Mesenchymal stem cell (in vitro differentiated cells and primary cell): Measurements from ENCODE around the gene LGALS1.

Experiments
- DNase-seq: peaks from one replicate; pipeline ENCODE4 v3.0.0-alpha.2; 2013
- H2AFZ ChIP-seq: one replicate; pipeline ENCODE4 v1.6.1; 2013; ENCODE audit warnings: low read depth, mild to moderate bottlenecking, control low read depth, inconsistent platforms, low read length, moderate library complexity
- H2AK5ac ChIP-seq: 2 replicates; pipeline ENCODE4 v1.6.1; 2013; ENCODE audit warnings: low read length, moderate library complexity, mild to moderate bottlenecking, inconsistent platforms; ENCODE audit not compliant: severe bottlenecking
- H2BK120ac ChIP-seq: one replicate; pipeline ENCODE4 v1.6.1; 2013; ENCODE audit warnings: low read depth, mild to moderate bottlenecking, inconsistent platforms, low read length, moderate library complexity
- H2BK12ac ChIP-seq, 2 experiments: one replicate each; pipeline ENCODE4 v1.6.1; 2013; ENCODE audit warnings: inconsistent platforms in 2 of 2, low read length in 2 of 2, mild to moderate bottlenecking in 2 of 2, moderate library complexity in 2 of 2, control low read depth in 1 of 2
- H2BK15ac ChIP-seq: one replicate; pipeline ENCODE4 v1.6.1; 2013; ENCODE audit warnings: mild to moderate bottlenecking, low read depth, inconsistent platforms; ENCODE audit not compliant: poor library complexity, severe bottlenecking
- H2BK5ac ChIP-seq: 2 replicates; pipeline ENCODE4 v1.6.1; 2013; ENCODE audit warnings: low read depth, mild to moderate bottlenecking, low read length, control low read depth, inconsistent platforms; ENCODE audit not compliant: poor library complexity, severe bottlenecking
- H3K14ac ChIP-seq, 2 experiments: one replicate each; pipeline ENCODE4 v1.6.1; 2013; ENCODE audit warnings: inconsistent platforms in 2 of 2, low read length in 2 of 2, control low read depth in 1 of 2, mild to moderate bottlenecking in 1 of 2, moderate library complexity in 1 of 2
- H3K18ac ChIP-seq, 2 experiments: one replicate each; pipeline ENCODE4 v1.6.1; 2013; ENCODE audit warnings: inconsistent platforms in 2 of 2, low read length in 2 of 2, control low read depth in 1 of 2, low read depth in 1 of 2, mild to moderate bottlenecking in 1 of 2
- H3K23ac ChIP-seq, 2 experiments: one replicate each; pipeline ENCODE4 v1.6.1; 2013; ENCODE audit warnings: inconsistent platforms in 2 of 2, low read length in 2 of 2, mild to moderate bottlenecking in 2 of 2, moderate library complexity in 2 of 2, control low read depth in 1 of 2
- H3K27ac ChIP-seq: 2 replicates; pipeline ENCODE4 v1.5.1; 2013; ENCODE audit warnings: mild to moderate bottlenecking, moderate library complexity, low read length, control low read depth, inconsistent platforms; ENCODE audit not compliant: poor library complexity, severe bottlenecking
- H3K27me3 ChIP-seq, 2 experiments: 2 replicates each; pipeline versions ENCODE4 v1.6.1 to v1.7.0; 2013; ENCODE audit warnings: low read length in 2 of 2, mild to moderate bottlenecking in 2 of 2, moderate library complexity in 2 of 2, control low read depth in 1 of 2, inconsistent platforms in 1 of 2; ENCODE audit not compliant: control insufficient read depth in 1 of 2, insufficient read depth in 1 of 2
- H3K36me3 ChIP-seq, 2 experiments: 2 replicates each; pipeline versions ENCODE4 v1.6.1 to v1.7.0; 2013; ENCODE audit warnings: low read length in 2 of 2, control low read depth in 1 of 2, inconsistent platforms in 1 of 2, low read depth in 1 of 2, mild to moderate bottlenecking in 1 of 2; ENCODE audit not compliant: insufficient read depth in 2 of 2, control insufficient read depth in 1 of 2
- H3K4ac ChIP-seq, 2 experiments: one replicate each; pipeline ENCODE4 v1.6.1; 2013; ENCODE audit warnings: inconsistent platforms in 2 of 2, low read length in 2 of 2, mild to moderate bottlenecking in 2 of 2, moderate library complexity in 2 of 2, control low read depth in 1 of 2, low read depth in 1 of 2
- H3K4me1 ChIP-seq: 2 replicates; pipeline ENCODE4 v1.6.1; 2013; ENCODE audit warnings: low read depth, low read length, control low read depth; ENCODE audit not compliant: control insufficient read depth, insufficient read depth
- H3K4me2 ChIP-seq: 2 replicates; pipeline ENCODE4 v1.6.1; 2013; ENCODE audit warnings: low read length, mild to moderate bottlenecking, inconsistent platforms; ENCODE audit not compliant: poor library complexity, severe bottlenecking
- H3K4me3 ChIP-seq, 2 experiments: 2 replicates each; pipeline versions ENCODE4 v1.5.1 to v1.7.0; 2013; ENCODE audit warnings: low read length in 2 of 2, mild to moderate bottlenecking in 2 of 2, control low read depth in 1 of 2, low read depth in 1 of 2; ENCODE audit not compliant: insufficient read depth in 1 of 2
- H3K79me1 ChIP-seq: replicated peaks from 2 replicates; pipeline ENCODE4 v1.6.1; 2013; ENCODE audit warnings: mild to moderate bottlenecking, control low read depth, low read length, inconsistent platforms; ENCODE audit not compliant: poor library complexity, severe bottlenecking
- H3K9ac ChIP-seq: 2 replicates; pipeline ENCODE4 v1.7.0; 2013; ENCODE audit warnings: mild to moderate bottlenecking, low read length, moderate library complexity
- H3K9me3 ChIP-seq: 2 replicates; pipeline ENCODE4 v1.7.0; 2013; ENCODE audit warnings: mild to moderate bottlenecking, low read length; ENCODE audit not compliant: control insufficient read depth
- H4K8ac ChIP-seq: one replicate; pipeline ENCODE4 v1.6.1; 2013; ENCODE audit warnings: inconsistent platforms, mild to moderate bottlenecking, low read length, moderate library complexity
- H4K91ac ChIP-seq: one replicate; pipeline ENCODE4 v1.6.1; 2013; ENCODE audit warnings: mild to moderate bottlenecking, low read length, inconsistent platforms
- WGBS: methylation state at CpG from one replicate; pipeline ENCODE4 v1.1.7; 2013; ENCODE audit warnings: mixed read lengths; 5-methylcytosine and 5-hydroxymethylcytosine counted together

LGALS1 gene

GRCh38 chr22:37676736-37677492 is 1.5 kb downstream of the LGALS1 start:
- Histone ChIP-seq H2AK5ac (peak overlapping the region; percentile 23), H2BK15ac (peak overlapping the region; percentile 94), H3K4me1 (peaks cover 36% of the 10 kb centered on the region), H3K14ac (peak overlapping the region; percentile 22 to 62), H3K9ac (peak overlapping the region; percentile 98), H3K18ac (peak overlapping the region; percentile 92 to 97), H2BK120ac (peak overlapping the region; percentile 93), H3K79me1 (peaks cover 5% of the 10 kb centered on the region), H3K23ac (peak overlapping the region in 1 of 2 experiments; percentile 10), H3K4me3 (peak overlapping the region; percentile 62 to 100), H3K9me3 (no peaks in the 10 kb centered on the region), H2AFZ (no peak overlapping the region), H4K91ac (peak overlapping the region; percentile 92), H3K27me3 (no peaks in the 10 kb centered on the region), H4K8ac (peak overlapping the region; percentile 19), H2BK5ac (peak overlapping the region; percentile 66), H3K27ac (peak overlapping the region; percentile 81), H3K4ac (peak overlapping the region; percentile 46 to 60), H3K36me3 (peaks cover 22 to 23% of the 10 kb centered on the region in 2 experiments), H3K4me2 (peak overlapping the region; percentile 56), H2BK12ac (peak overlapping the region in 1 of 2 experiments; percentile 31)
- peak; percentile 98 for DNase-seq
- WGBS: under 1% methylated on average over 22 of the region's 42 CpGs

GRCh38 chr22:37677493-37677974 is 2.1 kb downstream of the LGALS1 start:
- Histone ChIP-seq H3K27ac (peak overlapping the region; percentile 31), H3K23ac (no peak overlapping the region), H2BK5ac (no peak overlapping the region), H2AK5ac (no peak overlapping the region), H3K4me2 (peak overlapping the region; percentile 36), H3K18ac (no peak overlapping the region), H4K91ac (no peak overlapping the region), H3K79me1 (peaks cover 3% of the 10 kb centered on the region), H4K8ac (no peak overlapping the region), H2AFZ (no peak overlapping the region), H2BK15ac (no peak overlapping the region), H3K14ac (no peak overlapping the region), H3K9me3 (no peaks in the 10 kb centered on the region), H2BK12ac (no peak overlapping the region), H3K9ac (peak overlapping the region; percentile 89), H3K4me1 (peaks cover 36% of the 10 kb centered on the region), H3K36me3 (peaks cover 22 to 23% of the 10 kb centered on the region in 2 experiments), H3K27me3 (no peaks in the 10 kb centered on the region), H3K4ac (no peak overlapping the region), H3K4me3 (peak overlapping the region; percentile 30 to 100), H2BK120ac (no peak overlapping the region)
- 64% methylated on average over 12 of the region's 15 CpGs for WGBS
- DNase-seq: no peak

- Histone ChIP-seq H2AFZ (no peak overlapping the region), H4K8ac (no peak overlapping the region), H2BK5ac (no peak overlapping the region), H2BK15ac (no peak overlapping the region), H2BK120ac (no peak overlapping the region), H3K4ac (no peak overlapping the region), H3K4me1 (peaks cover 36% of the 10 kb centered on the region), H3K23ac (no peak overlapping the region), H3K14ac (peak overlapping the region in 1 of 2 experiments; percentile 75), H3K9me3 (no peaks in the 10 kb centered on the region), H4K91ac (no peak overlapping the region), H3K36me3 (peaks cover 22 to 23% of the 10 kb centered on the region in 2 experiments), H2BK12ac (peak overlapping the region in 1 of 2 experiments; percentile 40), H3K18ac (peak overlapping the region in 1 of 2 experiments; percentile 71), H3K4me3 (peak overlapping the region; percentile 12 to 100), H3K4me2 (no peak overlapping the region), H3K27ac (peak overlapping the region; percentile 13), H3K79me1 (no peaks in the 10 kb centered on the region), H2AK5ac (peak overlapping the region; percentile 17), H3K27me3 (no peaks in the 10 kb centered on the region), H3K9ac (peak overlapping the region; percentile 89)
- no peak for DNase-seq
- WGBS: 90% methylated on average over 14 of the region's 18 CpGs
Measured at GRCh38 chr22:37678372-37678771, 2.9 kb downstream of the LGALS1 start.

- Histone ChIP-seq H2AFZ (no peak overlapping the region), H3K27ac (peak overlapping the region; percentile 34), H3K79me1 (no peaks in the 10 kb centered on the region), H3K4me1 (peaks cover 34% of the 10 kb centered on the region), H2BK12ac (no peak overlapping the region), H3K4me3 (peak overlapping the region in 1 of 2 experiments; percentile 9), H3K36me3 (peaks cover 22 to 23% of the 10 kb centered on the region in 2 experiments), H3K4me2 (no peak overlapping the region), H2BK5ac (no peak overlapping the region), H3K9me3 (no peaks in the 10 kb centered on the region), H3K18ac (no peak overlapping the region), H3K23ac (no peak overlapping the region), H2BK120ac (no peak overlapping the region), H3K9ac (peak overlapping the region; percentile 27), H4K8ac (no peak overlapping the region), H2BK15ac (no peak overlapping the region), H4K91ac (no peak overlapping the region), H3K27me3 (no peaks in the 10 kb centered on the region), H3K14ac (peak overlapping the region in 1 of 2 experiments; percentile 46), H2AK5ac (no peak overlapping the region), H3K4ac (no peak overlapping the region)
- no peak for DNase-seq
- 93% methylated on average over 7 of the region's 8 CpGs for WGBS
Measured at GRCh38 chr22:37679670-37680069, 4.2 kb downstream of the LGALS1 start.
